GM19025 (cell line): Measurements from ENCODE around the gene GATC.
"Not testable (repeated sequence)": the region's sequence is repeated elsewhere in the genome, so short reads cannot be mapped to it uniquely, and the experiment has no call there.

ENCODE experiments used
- ATAC-seq: cut with Tn5 transposase; IDR thresholded peaks from one replicate; pipeline ENCODE4 v1.9.1; 2021; ENCODE audit warnings: mild to moderate bottlenecking, low read depth, moderate library complexity; ENCODE audit not compliant: unreplicated experiment

The GATC gene

DNA sequence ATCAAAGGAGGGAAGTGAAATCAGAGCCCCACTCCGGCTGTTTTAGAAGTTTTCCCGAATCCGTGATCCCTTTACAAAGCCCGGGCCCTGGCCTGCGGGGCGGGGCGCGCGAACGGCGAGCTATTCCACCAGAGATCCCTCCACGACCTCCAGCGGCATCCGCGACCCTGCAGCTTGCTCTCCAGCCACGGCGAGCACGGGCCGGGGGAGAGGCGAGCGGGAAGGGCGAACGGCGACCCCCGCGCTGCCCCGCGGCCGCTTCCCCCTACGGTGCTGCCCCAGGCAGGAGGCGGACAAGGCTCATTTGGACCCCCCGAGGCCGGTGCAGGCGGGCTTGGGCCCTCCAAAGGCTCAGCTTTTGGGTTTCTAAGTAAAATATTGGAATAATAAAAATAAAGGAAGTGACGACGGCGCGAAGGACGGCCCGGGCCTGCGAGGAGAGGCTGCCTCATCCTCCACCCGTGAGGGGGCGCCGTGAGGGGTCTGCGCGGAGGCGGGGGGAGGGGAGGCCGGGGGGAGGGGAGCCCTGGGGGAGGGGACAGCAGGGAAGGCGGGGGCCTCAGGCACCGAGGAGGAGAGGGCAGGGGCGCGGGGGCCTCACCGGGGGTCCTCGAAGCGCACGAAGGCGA lies 22.7 kb downstream of the GATC start:
- peak; percentile 18 for ATAC-seq

DNA sequence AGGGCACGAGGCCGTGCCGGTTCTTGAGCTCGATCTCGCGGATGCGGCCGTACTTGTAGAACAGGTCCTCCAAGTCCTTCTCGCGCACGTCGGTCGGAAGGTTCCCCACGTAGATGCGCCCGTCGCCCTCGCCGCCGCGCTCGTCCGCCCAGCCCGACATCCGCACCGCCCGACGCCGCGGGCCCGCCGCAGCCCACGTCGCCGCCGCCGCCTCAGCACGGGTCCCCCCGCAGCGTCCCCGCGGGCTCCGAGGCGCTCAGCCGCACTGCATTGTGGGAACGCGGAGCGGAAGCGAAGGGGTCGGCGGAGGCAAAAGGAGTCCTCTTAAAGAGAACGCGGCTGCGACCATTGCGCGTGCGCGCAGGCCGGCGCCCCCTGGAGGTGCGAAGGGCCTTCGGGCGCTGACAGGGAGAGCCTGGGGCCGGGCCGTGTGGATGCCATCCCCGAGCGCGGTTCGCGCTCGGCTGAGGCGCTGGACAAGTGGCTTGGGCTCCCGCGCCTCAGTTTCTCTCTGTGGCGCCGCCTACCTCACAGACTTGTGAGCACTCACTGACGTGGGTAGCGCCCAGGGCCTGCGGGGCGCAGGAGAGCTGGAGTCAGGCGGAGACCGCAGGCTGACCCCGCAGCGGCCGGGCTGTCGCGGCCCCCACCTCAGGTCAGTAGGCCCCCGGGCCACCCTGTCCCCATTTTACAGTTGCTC lies 23.4 kb downstream of the GATC start, which contains the start of gene SRSF9:
SRSF9 (minus strand) TSS at position 299 of the 700 bp plus-strand sequence; CDS start at position 160, 139 bp downstream.
- ATAC-seq: peak; percentile 87

DNA sequence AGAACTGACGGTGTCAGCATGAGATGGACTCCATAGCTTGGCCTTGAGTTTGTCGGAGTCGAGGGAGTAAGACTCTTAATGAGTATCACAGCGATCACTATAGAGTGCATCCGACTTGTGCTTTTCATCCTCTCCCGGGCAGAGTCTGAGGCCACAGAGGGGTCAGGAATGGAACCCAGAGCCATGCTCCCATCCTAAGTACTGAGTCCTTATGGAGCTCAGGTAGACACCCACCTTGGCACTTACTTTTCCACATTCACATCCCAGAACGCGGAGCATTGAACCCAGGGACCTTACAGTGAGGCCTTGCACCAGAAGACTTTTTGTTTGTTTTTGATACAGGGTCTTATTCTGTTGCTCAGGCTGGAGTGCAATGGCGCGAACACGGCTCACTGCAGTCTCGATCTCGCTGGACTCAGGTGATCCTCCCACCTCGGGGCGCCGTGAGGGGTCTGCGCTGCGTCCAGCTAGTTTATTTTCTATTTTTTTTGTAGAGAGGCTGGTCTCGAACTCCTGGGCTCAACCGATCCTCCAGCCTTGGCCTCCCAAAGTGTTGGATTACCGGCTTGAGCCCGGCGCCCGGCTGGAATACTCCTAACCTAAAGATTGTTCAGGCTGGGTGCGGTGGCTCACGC lies 24.0 kb downstream of the GATC start:
- no peak for ATAC-seq

DNA sequence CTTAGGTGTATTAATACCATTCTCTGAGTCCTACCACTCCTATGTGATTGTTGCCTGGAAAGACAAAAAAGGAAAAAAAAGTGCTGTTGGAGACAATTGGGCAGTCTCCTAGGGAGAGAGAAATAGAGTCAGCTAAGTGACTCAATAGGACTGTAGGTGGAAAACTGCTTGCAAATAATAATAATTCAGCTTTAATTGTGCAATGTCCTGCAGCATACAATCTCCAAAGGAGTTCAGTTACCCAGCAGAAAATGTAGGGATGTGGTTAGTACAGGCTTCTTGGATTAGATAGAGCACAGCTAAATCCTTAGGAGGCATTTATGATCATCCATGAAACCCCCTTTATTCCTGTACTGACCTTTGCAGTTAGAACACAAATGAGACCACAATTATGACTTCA lies 26.3 kb downstream of the GATC start:
- no peak for ATAC-seq

DNA sequence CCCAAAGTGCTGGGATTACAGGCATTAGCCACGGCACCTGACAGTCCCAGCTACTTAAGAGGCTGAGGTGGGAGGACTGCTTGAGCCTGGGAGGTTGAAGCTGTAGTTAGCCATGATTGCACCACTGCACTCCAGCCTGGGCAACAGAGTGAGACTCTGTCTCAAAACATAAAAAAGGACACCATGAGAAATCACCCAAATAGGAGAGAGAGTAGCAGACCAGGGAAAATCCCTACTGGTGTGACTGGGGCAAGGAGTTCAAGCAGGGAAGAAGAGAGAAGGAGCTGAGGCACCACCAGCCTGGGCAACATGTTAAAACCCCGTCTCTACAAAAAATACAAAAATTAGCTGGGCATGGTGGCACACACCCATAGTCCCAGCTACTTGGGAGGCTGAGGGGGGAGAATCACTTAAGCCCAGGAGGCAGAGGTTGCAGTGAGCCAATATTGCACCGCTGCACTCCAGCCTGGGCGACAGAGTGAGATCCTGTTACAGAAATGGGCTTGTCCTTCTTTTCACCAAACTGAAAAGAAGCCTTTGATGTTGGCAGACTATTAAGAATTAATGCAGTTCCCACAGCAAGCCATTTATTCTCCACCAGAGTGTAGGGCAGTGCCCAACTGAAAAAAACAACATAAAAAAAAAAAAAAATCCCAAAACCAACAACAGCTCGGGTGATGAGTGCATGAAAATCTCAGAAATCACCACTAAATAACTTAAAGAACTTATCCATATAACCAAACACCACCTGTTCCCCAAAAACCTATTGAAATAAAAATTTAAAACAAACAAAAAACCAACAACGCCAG lies 27.8 kb downstream of the GATC start:
- ATAC-seq: no peak

DNA sequence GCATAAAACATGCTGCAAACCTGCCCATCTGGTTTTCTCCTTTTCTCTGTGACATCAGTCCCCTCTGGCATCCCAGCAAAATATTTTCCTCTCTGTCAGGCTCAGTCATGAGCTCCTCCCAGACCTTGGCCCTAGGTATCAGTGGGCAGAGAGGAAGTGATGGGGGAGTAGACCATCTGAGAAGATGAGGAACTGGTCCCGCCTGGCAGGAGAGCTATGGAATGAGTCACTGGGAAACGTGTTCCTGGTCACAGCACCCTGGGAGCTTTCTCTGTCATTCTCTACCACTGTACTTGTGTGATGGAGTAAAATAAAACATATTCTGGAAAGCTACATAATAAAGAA lies 28.3 kb downstream of the GATC start:
- no peak for ATAC-seq

DNA sequence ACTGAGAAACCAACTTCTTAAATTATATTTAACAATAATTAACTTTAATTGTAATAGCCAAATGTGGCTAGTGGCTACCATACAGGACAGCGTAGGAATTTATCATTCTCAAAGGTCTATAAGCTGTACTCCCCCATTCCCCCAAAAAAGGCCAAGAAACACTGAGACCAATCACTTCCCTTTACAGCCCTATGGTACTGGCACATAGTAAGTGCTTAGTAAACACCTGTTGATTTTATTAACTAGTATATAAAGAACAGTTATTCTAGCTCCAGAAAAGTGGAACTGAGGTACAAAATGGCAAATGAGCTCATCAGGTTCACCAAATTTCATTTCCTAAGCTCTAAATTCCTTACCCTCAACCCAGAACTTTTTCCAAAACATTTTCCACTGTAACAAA lies 29.4 kb downstream of the GATC start:
- no peak for ATAC-seq

DNA sequence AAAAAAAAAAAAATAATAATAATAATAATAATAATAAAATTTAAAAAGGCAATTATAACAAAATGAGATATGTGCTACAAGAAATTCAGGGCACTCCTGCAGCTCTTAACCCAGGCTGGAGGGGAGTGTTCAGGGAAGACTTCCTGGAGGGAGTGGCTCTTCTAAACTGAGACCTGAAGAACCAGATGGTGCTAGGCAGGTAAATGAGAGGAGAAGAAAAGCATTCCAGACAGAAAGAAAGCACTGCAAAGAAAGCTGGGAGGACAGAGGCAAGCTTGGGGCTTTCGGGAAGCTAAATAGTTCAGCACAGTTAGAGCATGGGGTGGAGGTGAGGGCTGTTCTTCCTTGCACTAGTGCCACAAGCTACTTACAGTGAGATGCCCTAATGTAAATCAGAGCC lies 33.2 kb downstream of the GATC start:
- ATAC-seq: no peak

DNA sequence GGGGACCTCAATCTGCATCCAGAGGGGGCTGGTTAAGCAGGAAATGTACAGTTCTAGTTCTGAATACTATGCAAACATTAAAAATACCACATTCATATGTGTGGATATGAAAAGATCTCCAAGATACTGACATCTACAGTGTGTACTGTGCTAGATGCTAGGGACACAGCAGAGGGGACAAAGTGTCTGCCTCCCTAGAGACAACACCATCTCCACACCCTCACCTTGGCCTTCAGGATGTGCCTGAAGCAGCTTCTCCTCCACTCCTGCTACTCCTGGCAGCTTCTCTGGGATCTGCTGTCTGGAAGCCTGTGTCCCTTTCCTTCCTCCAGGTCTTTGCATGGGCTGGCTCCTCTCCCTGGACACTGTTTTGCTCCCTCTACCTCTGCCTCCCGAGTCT lies 34.0 kb downstream of the GATC start:
- no peak for ATAC-seq

DNA sequence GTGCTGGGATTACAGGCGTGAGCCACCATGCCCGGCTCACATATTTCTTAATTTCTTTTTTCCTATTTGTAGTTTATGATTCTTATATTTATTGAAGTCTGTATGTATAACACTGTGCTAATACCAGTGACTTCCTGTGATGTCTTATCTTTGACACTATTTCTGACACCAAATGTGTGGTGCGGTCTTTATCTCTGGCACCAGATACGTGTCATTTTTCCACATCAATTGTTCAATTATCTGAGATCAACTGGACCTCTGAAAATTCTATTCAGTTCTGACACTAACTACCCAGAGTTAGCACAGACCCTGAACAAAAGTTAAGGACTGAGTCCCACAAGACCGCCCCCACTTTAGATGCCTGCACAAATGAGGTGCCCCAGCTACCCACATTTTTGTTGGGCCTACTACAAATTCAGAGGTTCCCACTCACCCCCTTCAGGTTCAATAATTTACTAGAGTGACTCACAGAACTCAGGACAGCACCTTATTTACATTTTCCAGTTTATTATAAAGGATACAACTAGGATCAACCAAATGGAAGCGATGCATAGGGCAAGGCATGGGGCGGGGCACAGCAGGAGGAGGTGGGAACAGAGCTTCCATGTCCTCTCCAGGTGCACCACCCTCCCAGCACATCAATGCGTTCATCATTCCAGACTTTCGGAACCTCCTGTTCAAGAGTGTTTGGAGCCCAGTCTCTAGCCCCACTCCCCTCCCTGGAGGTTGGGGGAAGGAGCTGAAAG lies 35.0 kb downstream of the GATC start:
- ATAC-seq: no peak

DNA sequence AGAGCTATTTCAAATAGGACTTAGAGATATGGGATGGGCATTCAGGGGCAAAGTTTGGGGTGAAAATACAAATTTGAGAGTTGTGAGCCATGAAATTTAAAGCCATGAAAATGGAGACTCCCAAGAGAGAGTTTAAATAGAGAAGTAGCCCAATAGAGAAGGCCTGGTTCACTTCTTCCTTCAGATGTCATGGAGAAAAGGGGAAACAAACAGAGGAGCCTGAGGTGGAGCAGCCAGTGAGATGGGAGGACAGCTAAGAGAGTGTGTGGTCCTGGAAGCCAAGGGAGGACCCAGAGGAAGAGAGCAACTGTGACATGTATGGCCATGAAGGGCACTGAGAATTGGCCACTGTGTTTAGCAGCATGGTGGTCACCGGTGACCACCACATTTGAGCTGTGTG lies 37.4 kb downstream of the GATC start:
- no peak for ATAC-seq

DNA sequence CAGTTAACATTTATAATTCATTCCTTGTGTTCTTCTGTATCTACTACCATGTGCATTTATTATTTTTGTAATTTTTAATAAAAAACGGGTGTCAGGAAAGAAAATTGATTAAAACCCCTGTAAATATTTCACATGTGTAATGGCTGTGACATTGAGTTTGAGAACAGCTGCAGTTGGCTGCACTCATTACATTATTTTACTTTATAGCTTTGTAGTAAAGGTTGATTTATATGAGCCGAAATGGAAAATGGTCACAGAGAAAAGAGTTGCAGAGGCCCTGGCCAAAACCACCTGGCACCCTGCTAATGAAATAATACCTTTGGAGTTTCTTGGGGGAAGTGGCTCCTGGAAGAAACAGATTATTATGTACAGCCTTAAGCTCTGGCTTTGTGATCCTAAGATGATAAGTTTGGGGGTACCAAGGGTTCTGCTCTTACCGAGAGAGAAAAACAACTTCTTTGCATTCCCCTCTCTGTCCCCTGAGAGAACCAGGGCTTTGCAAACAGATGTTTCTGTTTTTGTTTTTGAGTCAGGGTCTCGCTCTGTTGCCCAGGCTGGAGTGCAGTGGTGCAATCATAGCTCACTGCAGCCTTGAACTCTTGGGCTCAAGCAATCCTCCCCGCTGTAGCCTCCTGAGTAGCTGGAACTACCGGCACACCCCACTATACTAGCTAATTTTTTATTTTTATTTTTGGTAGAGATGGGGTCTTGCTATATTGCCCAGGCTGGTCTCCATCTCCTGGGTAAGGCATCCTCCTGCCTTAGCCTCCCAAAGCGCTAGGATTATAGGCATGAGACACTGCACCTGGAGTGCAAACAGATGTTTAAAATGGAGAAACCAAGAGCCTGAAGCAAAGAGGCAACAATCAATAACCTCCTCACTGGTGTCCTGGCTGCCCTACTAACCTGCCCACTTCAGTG lies 40.0 kb downstream of the GATC start:
- ATAC-seq: no peak

DNA sequence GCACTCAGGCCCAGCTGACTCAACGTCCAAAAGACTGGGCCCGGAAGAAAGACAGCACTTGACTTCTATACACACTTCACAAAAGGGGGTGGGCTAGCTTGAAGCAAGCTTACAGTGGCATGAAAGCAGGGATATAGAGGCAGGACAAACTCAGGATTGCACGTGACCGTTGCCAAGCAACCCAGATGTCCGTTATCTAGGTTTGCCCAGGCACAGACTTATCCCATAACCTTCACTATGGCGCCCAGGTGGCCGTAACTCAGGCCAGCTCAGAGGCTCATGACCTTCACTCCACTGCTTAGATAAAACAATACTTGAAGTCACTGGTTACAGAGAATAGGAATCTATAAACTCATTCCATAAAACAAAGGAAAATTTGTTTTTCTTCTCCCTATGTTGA lies 41.3 kb downstream of the GATC start:
- ATAC-seq: not testable (repeated sequence)

DNA sequence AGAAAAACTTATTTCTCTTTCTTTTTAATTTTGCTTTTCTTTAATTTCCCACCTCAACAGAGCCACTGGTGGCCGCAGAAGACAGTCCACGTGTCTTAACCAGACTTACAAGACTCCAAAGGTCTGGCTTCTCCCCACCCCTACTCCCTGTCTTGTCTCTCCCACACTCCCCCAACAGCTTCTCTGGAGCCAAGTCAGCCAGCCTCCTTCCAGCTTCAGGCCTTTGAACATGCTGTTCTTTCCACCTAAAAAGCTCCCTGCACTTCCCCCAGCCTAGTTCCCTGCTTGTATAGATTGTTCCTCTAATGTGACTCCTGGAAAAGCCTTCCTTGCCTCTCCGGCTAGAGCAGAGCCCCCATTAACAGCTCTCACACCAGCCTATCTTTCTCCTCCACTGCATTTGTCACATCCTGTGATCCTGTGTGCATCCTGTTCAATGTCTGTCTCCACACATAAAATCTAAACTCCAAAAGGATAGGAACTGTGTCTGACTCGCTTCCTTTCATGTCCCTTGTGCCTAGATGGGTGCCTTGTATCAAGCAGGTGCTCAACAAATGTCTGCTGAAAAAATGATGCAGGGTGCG lies 41.9 kb downstream of the GATC start:
- ATAC-seq: no peak

DNA sequence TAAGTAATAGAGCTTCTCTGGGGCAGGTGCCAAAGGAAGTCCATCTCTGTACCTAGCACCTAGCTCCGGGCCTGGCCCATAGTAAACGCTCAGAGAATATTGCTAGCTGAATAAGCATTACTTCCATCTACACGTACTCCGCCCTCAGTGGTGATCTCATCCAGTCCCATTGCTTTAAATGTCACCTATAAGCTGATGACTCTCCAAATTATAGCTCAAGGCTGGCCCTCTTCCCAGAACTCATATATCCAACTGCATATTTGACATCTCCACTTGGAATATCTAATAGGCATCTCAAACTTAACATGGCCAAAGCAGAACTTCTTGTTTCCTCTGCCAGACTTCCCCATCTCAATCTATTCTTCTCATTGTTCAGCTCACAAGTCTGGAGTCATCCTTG lies 42.8 kb downstream of the GATC start:
- no peak for ATAC-seq

DNA sequence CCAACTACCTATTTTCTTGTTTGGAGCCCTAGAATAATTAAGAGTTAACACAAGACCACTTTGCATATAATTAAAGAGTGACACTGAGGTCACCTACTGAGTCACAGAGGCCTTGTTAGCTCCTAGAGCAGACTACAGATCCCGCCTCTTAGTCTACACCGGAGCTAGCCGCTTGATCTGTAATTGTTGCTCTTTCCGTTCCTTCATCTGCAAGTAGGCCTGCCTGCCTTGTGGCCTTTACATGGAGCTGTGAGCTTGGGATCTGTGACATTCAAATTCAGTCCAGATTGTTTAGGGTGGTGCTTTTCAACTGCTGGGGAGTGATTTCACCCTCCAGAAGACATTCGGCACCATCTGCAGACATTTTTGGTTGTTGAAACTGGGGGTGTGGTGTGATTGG lies 44.1 kb downstream of the GATC start:
- ATAC-seq: no peak

DNA sequence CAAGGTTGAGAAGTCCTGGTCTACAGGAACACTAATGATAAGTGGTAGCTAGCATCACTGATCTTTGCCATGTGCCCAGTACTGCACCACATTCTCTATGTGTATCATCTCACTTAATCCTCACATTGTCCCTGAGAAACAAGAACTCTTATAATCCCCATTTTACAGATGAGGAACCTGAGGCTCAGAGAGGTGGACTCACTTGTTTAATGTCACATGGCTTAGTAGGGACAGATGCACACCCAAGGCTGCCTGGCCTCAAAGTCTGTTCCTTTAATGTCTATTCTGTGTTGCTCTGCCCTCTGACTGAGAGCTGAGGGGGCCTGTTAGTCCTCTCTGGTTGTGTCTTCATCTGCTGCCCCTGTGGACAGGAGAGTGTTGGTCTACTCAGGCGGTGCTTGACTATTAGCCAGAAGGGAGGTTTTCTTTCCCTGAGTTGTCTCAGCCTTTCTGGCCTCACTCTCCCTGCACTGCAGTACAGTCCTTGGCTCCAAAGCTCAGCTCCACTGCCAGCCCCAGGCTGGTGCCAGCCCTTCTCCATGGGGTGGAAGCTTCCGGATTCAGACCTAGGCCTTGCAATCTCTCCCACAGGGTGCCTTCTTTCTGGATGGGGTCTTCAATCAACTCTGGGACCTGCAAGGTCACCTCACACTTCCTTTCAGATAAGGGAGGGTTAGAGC lies 44.7 kb downstream of the GATC start:
- no peak for ATAC-seq

DNA sequence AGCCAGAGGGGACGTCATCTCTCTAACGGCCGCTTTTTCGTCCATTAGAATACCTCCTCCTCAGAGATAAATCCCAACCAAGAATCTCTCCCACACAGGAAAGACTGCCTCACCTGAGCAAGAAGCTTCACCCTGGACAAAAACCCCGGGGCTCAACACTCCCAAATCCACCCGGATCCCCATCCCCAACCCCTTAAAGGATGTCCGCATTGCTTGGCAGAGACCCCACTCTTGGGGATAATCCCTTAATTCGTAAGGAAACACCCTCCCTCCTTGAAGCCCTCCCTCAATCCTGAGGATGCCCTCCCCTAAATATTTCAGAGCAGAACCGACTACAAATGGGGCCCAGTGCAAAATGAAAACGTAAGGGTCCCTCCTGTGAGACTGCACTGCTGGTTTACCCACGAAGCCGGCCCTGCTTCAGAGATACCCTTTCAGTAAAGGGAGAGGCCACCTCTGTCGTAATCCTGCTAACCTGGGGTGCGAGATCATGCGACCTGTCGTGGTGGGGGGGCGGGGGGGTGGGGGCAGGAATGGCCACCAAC lies 49.0 kb downstream of the GATC start:
- no peak for ATAC-seq
